Measurements from ENCODE around the gene UTP14C. TPM values are rescaled to one million over a fixed set of nuclear protein-coding genes. Genes with fewer than 3 reads are reported as not detected.
"Not testable (repeated sequence)": the region's sequence is repeated elsewhere in the genome, so short reads cannot be mapped to it uniquely, and the experiment has no call there.

UTP14C gene
- total RNA-seq, 1 experiment from 2014 or later, result 11.8 TPM

GRCh38 chr13:52053460-52053859, 29.0 kb downstream of the UTP14C start:
- H3K27me3 ChIP-seq (replicated peaks; ENCODE audit: control insufficient read depth, insufficient read depth, low read length), result no peaks in the 10 kb centered on the region
- Mint-ChIP-seq H3K9me3 (ENCODE audit: unreplicated experiment) (peaks cover 6% of the 10 kb centered on the region), H3K27me3 (ENCODE audit: insufficient read depth, unreplicated experiment) (no peaks in the 10 kb centered on the region), H3K4me3 (ENCODE audit: unreplicated experiment) (no peak overlapping the region), H3K27ac (ENCODE audit: unreplicated experiment) (no peak overlapping the region), H3K36me3 (ENCODE audit: insufficient read depth, unreplicated experiment) (no peaks in the 10 kb centered on the region), H3K4me1 (ENCODE audit: low read depth, unreplicated experiment) (peaks cover 6% of the 10 kb centered on the region)
- POLR2A ChIA-PET, result no interaction called here
- CTCF ChIA-PET, result no interaction called here
- H3K36me3 ChIP-seq (ENCODE audit: control insufficient read depth, insufficient read depth, low read length), result no peaks in the 10 kb centered on the region
- no peak overlapping the region for H3K4me3 ChIP-seq (ENCODE audit: low read depth, low read length)
- DNase-seq, result peak in 1 of 2 experiments; percentile 47
- no peaks in the 10 kb centered on the region for H3K9me3 ChIP-seq
- no peaks in the 10 kb centered on the region for H3K4me1 ChIP-seq
- intact Hi-C loops (cut with micrococcal nuclease; ENCODE audit: unreplicated experiment), result no loop called here
- TF ChIP-seq, protein P1, sequence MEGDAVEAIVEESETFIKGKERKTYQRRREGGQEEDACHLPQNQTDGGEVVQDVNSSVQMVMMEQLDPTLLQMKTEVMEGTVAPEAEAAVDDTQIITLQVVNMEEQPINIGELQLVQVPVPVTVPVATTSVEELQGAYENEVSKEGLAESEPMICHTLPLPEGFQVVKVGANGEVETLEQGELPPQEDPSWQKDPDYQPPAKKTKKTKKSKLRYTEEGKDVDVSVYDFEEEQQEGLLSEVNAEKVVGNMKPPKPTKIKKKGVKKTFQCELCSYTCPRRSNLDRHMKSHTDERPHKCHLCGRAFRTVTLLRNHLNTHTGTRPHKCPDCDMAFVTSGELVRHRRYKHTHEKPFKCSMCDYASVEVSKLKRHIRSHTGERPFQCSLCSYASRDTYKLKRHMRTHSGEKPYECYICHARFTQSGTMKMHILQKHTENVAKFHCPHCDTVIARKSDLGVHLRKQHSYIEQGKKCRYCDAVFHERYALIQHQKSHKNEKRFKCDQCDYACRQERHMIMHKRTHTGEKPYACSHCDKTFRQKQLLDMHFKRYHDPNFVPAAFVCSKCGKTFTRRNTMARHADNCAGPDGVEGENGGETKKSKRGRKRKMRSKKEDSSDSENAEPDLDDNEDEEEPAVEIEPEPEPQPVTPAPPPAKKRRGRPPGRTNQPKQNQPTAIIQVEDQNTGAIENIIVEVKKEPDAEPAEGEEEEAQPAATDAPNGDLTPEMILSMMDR (IDR thresholded peaks at IDR 0.05; ENCODE audit: insufficient read depth in 1 of 2, low read depth in 1 of 2, low read length in 1 of 2, severe bottlenecking in 1 of 2, unreplicated experiment in 1 of 2), result no peak
- no TSS peak for BruUV-seq (replicated peaks)

GRCh38 chr13:52061064-52061463, 36.6 kb downstream of the UTP14C start:
- H3K27me3 Mint-ChIP-seq (ENCODE audit: insufficient read depth, unreplicated experiment); intact Hi-C loops (cut with micrococcal nuclease; ENCODE audit: unreplicated experiment); H3K4me1 Mint-ChIP-seq (ENCODE audit: low read depth, unreplicated experiment); H3K9me3 Mint-ChIP-seq (ENCODE audit: unreplicated experiment); H3K4me1 ChIP-seq; H3K36me3 Mint-ChIP-seq (ENCODE audit: insufficient read depth, unreplicated experiment); DNase-seq; H3K4me3 Mint-ChIP-seq (ENCODE audit: unreplicated experiment); H3K36me3 ChIP-seq (ENCODE audit: control insufficient read depth, insufficient read depth, low read length); H3K27ac Mint-ChIP-seq (ENCODE audit: unreplicated experiment); H3K27me3 ChIP-seq (replicated peaks; ENCODE audit: control insufficient read depth, insufficient read depth, low read length); POLR2A ChIA-PET; H3K4me3 ChIP-seq (ENCODE audit: low read depth, low read length); BruUV-seq (replicated peaks): not testable (repeated sequence)
- CTCF ChIA-PET, result interaction anchor here (0.6 kb wide), 1 partner anchor 27 kb away, joined by 5 read pairs; no protein-coding TSS in a partner anchor
- peaks cover 28% of the 10 kb centered on the region for H3K9me3 ChIP-seq

DNA sequence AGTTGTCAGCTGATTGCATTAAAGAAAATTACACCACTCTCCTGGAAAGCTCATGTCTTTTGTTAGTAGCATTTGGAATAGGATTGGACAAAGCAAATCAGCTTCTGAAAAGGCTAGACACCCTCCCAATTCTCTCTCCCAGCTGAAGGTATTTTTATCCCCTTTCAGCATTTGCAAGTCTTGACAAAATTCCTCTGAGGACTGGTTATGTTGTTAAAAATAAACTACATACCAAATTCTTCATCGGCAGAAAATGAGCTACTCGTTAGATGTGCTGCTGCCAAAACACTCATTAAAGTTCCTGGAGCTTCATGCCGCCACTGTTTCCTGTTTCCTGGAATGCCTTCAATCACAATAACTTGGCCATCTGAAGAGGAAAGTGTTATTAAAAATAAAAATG, 37.1 kb downstream of the UTP14C start:
- Mint-ChIP-seq H3K4me1 (ENCODE audit: low read depth, unreplicated experiment) (no peaks in the 10 kb centered on the region), H3K4me3 (ENCODE audit: unreplicated experiment) (no peak overlapping the region), H3K27ac (ENCODE audit: unreplicated experiment) (no peak overlapping the region), H3K27me3 (ENCODE audit: insufficient read depth, unreplicated experiment) (no peaks in the 10 kb centered on the region), H3K36me3 (ENCODE audit: insufficient read depth, unreplicated experiment) (peaks cover 4% of the 10 kb centered on the region), H3K9me3 (ENCODE audit: unreplicated experiment) (no peaks in the 10 kb centered on the region)
- Histone ChIP-seq H3K4me1 (no peaks in the 10 kb centered on the region), H3K36me3 (ENCODE audit: control insufficient read depth, insufficient read depth, low read length) (no peaks in the 10 kb centered on the region), H3K27me3 (replicated peaks; ENCODE audit: control insufficient read depth, insufficient read depth, low read length) (no peaks in the 10 kb centered on the region), H3K9me3 (peaks cover 33% of the 10 kb centered on the region), H3K4me3 (ENCODE audit: low read depth, low read length) (no peak overlapping the region)
- TF ChIP-seq, protein P1 (IDR thresholded peaks at IDR 0.05; ENCODE audit: insufficient read depth in 1 of 2, low read depth in 1 of 2, low read length in 1 of 2, severe bottlenecking in 1 of 2, unreplicated experiment in 1 of 2), result no peak
- BruUV-seq (replicated peaks), result no TSS peak
- CTCF ChIA-PET, result interaction anchor here (0.6 kb wide), 1 partner anchor 26 kb away, joined by 5 read pairs; no protein-coding TSS in a partner anchor
- POLR2A ChIA-PET, result interaction anchor here (0.6 kb wide), 1 partner anchor 24 kb away, joined by 3 read pairs; no protein-coding TSS in a partner anchor
- DNase-seq, result no peak
- intact Hi-C loops (cut with micrococcal nuclease; ENCODE audit: unreplicated experiment), result no loop called here

DNA sequence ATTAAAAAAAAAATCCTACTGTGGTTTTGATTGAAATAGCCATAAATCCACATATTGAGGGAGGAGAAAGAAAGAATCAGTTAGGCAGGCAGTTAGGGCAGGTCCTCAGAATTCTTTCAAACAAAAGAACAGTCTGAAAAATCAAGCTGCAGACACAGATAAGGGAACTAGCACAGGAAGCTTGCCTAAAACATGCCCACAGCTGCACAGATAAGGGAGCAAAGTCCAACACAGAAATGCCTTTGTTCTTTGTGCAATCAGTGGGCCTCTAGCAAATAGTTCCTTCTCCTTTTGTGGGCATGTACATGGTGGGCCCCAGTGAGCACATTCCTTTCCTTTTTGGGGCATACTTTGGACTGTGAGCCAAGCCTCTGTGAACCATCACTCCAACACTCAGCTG, 42.7 kb downstream of the UTP14C start:
- POLR2A ChIA-PET, result no interaction called here
- Histone ChIP-seq H3K4me3 (ENCODE audit: low read depth, low read length) (no peak overlapping the region), H3K36me3 (ENCODE audit: control insufficient read depth, insufficient read depth, low read length) (no peaks in the 10 kb centered on the region), H3K9me3 (peaks cover 65% of the 10 kb centered on the region), H3K4me1 (peaks cover 3% of the 10 kb centered on the region; the same call in 1 of the 2 replicates), H3K27me3 (replicated peaks; ENCODE audit: control insufficient read depth, insufficient read depth, low read length) (no peaks in the 10 kb centered on the region)
- H3K27me3 Mint-ChIP-seq (ENCODE audit: insufficient read depth, unreplicated experiment), result no peaks in the 10 kb centered on the region
- peaks cover 10% of the 10 kb centered on the region for H3K36me3 Mint-ChIP-seq (ENCODE audit: insufficient read depth, unreplicated experiment)
- TF ChIP-seq, protein P1 (IDR thresholded peaks at IDR 0.05; ENCODE audit: insufficient read depth in 1 of 2, low read depth in 1 of 2, low read length in 1 of 2, severe bottlenecking in 1 of 2, unreplicated experiment in 1 of 2), result no peak
- H3K27ac Mint-ChIP-seq (ENCODE audit: unreplicated experiment), result no peak overlapping the region
- BruUV-seq (replicated peaks), result no TSS peak
- DNase-seq, result peak in 1 of 2 experiments; percentile 31
- CTCF ChIA-PET, result no interaction called here
- H3K9me3 Mint-ChIP-seq (ENCODE audit: unreplicated experiment), result peaks cover 33% of the 10 kb centered on the region
- H3K4me3 Mint-ChIP-seq (ENCODE audit: unreplicated experiment), result no peak overlapping the region
- intact Hi-C loops (cut with micrococcal nuclease; ENCODE audit: unreplicated experiment), result no loop called here
- no peaks in the 10 kb centered on the region for H3K4me1 Mint-ChIP-seq (ENCODE audit: low read depth, unreplicated experiment)

Measured in Caco-2 (cell line).